Neuronal stem cell (in vitro differentiated cells): Measurements from ENCODE around the gene CERS5.
A peak's percentile ranks its signal among the peaks of the same experiment; 100 is the strongest.

Experiments used
- DNase-seq: peaks from one replicate; pipeline ENCODE4 v3.0.0-alpha.2; 2013; ENCODE audit warnings: low spot score
- H2AFZ ChIP-seq: one replicate; pipeline ENCODE4 v1.6.1; 2013; ENCODE audit warnings: mild to moderate bottlenecking, low read length, inconsistent platforms
- H2AK5ac ChIP-seq: 2 replicates; pipeline ENCODE4 v1.6.1; 2013; ENCODE audit warnings: low read depth, mild to moderate bottlenecking, inconsistent platforms, low read length, moderate library complexity, mixed read lengths
- H2BK120ac ChIP-seq: 2 replicates; pipeline ENCODE4 v1.6.1; 2013; ENCODE audit warnings: low read depth, mild to moderate bottlenecking, inconsistent platforms, low read length, moderate library complexity, mixed read lengths
- H2BK12ac ChIP-seq: one replicate; pipeline ENCODE4 v1.6.1; 2013; ENCODE audit warnings: low read length, inconsistent platforms
- H2BK15ac ChIP-seq: 2 replicates; pipeline ENCODE4 v1.6.1; 2013; ENCODE audit warnings: mild to moderate bottlenecking, low read length, inconsistent platforms, mixed read lengths
- H2BK5ac ChIP-seq: one replicate; pipeline ENCODE4 v1.6.1; 2013; ENCODE audit warnings: inconsistent platforms, mild to moderate bottlenecking, low read length, moderate library complexity
- H3K14ac ChIP-seq: one replicate; pipeline ENCODE4 v1.6.1; 2013; ENCODE audit warnings: low read length, inconsistent platforms
- H3K18ac ChIP-seq: 2 replicates; pipeline ENCODE4 v1.6.1; 2013; ENCODE audit warnings: low read length, inconsistent platforms
- H3K23ac ChIP-seq: 2 replicates; pipeline ENCODE4 v1.6.1; 2013; ENCODE audit warnings: low read depth, mild to moderate bottlenecking, mixed read lengths, low read length, inconsistent platforms; ENCODE audit not compliant: poor library complexity
- H3K27ac ChIP-seq: replicated peaks from 3 replicates; pipeline ENCODE4 v1.5.1; 2013; ENCODE audit warnings: low read length, inconsistent platforms
- H3K27me3 ChIP-seq, 3 experiments: 2 replicates each; pipeline ENCODE4 v1.6.1; 2013; ENCODE audit warnings: low read length in 3 of 3, mild to moderate bottlenecking in 2 of 3, inconsistent platforms in 1 of 3, low read depth in 1 of 3, mixed read lengths in 1 of 3, moderate library complexity in 1 of 3; ENCODE audit not compliant: control insufficient read depth in 3 of 3, insufficient read depth in 3 of 3
- H3K36me3 ChIP-seq, 2 donors: replicated peaks in 1 of 2; 2 replicates each; pipeline ENCODE4 v1.6.1; 2013; ENCODE audit warnings: low read length in 2 of 2; ENCODE audit not compliant: control insufficient read depth in 2 of 2, insufficient read depth in 2 of 2
- H3K4ac ChIP-seq: 2 replicates; pipeline ENCODE4 v1.6.1; 2013; ENCODE audit warnings: inconsistent platforms, mild to moderate bottlenecking, low read length, moderate library complexity
- H3K4me1 ChIP-seq, 2 donors: 1 replicate in 1 of 2; 2 replicates in 1 of 2; pipeline ENCODE4 v1.6.1; 2013; ENCODE audit warnings: low read length in 2 of 2, low read depth in 1 of 2; ENCODE audit not compliant: control insufficient read depth in 2 of 2, insufficient read depth in 1 of 2
- H3K4me2 ChIP-seq: one replicate; pipeline ENCODE4 v1.6.1; 2013; ENCODE audit warnings: mild to moderate bottlenecking, low read length, inconsistent platforms; ENCODE audit not compliant: insufficient read depth, poor library complexity, severe bottlenecking
- H3K4me3 ChIP-seq, 2 donors: 2 replicates each; pipeline ENCODE4 v1.5.1; 2013; ENCODE audit warnings: low read length in 2 of 2, mild to moderate bottlenecking in 2 of 2, inconsistent platforms in 1 of 2, moderate library complexity in 1 of 2
- H3K79me1 ChIP-seq: one replicate; pipeline ENCODE4 v1.6.1; 2013; ENCODE audit warnings: low read depth, mild to moderate bottlenecking, inconsistent platforms, low read length, moderate library complexity
- H3K9ac ChIP-seq: one replicate; pipeline ENCODE4 v1.6.1; 2013; ENCODE audit warnings: mild to moderate bottlenecking, low read depth, low read length, inconsistent platforms; ENCODE audit not compliant: poor library complexity
- H3K9me3 ChIP-seq, 2 donors: replicated peaks in 1 of 2; 2 replicates each; pipeline versions ENCODE3 to v1.6.1; 2013; ENCODE audit warnings: low read length in 2 of 2, mild to moderate bottlenecking in 2 of 2, inconsistent platforms in 1 of 2, low read depth in 1 of 2, mixed read lengths in 1 of 2, moderate library complexity in 1 of 2; ENCODE audit not compliant: control insufficient read depth in 2 of 2, insufficient read depth in 1 of 2
- H4K8ac ChIP-seq: one replicate; pipeline ENCODE4 v1.6.1; 2013; ENCODE audit warnings: low read depth, mild to moderate bottlenecking, inconsistent platforms, low read length, moderate library complexity
- H4K91ac ChIP-seq: one replicate; pipeline ENCODE4 v1.6.1; 2013; ENCODE audit warnings: low read length, low read depth, mild to moderate bottlenecking, inconsistent platforms; ENCODE audit not compliant: poor library complexity
- WGBS, 2 donors: extraction: QIAGEN DNeasy Blood & Tissue Kit; methylation state at CpG; one replicate each; pipeline ENCODE4 v1.1.7; 2013; ENCODE audit warnings: missing lambda C conversion rate in 2 of 2, mixed read lengths in 1 of 2; ENCODE audit not compliant: insufficient read length in 2 of 2, insufficient replicate concordance in 1 of 2; ENCODE audit errors: extremely low coverage in 2 of 2; 5-methylcytosine and 5-hydroxymethylcytosine counted together

CERS5 gene

DNA sequence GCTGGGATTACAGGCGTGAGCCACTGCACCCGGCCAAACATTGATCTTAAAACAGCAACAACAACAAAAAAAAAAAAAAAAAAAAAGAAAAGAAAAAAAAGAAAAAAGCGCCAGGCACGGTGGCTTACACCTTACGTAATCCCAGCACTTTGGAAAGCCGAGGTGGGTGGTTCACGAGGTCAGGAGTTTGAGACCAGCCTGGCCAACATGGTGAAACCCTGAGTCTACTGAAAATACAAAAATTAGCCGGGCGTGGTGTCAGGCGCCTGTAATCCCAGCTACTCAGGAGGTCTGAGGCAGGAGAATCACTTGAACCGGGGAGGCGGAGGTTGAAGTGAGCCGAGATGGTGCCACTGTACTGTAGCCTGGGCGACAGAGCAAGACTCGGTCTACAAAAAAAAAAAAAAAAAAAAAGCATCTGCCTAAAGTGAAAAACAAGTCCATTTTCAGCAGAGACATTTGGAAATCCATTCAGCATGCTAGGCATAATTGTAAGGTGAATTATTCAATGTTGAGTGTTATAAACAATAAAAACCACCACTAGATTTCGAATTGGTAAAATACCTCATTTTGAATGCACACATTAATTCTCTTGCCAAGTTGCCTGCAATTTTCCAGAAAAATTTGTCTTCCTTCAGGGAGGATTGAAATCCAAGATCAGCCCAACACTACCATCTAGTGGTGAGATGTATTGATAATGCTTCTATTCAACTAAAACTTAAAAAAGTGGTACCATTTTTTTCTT is 8.0 kb upstream of the CERS5 start:
- H3K27me3 ChIP-seq: no peaks in the 10 kb centered on the region
- peaks cover 7 to 33% of the 10 kb centered on the region in 2 donors for H3K36me3 ChIP-seq
- no peak overlapping the region for H3K27ac ChIP-seq
- DNase-seq: peak; percentile 70
- no peaks in the 10 kb centered on the region for H3K4me1 ChIP-seq
- H2BK5ac ChIP-seq: no peak overlapping the region
- no peak overlapping the region for H4K91ac ChIP-seq
- no peak overlapping the region for H3K14ac ChIP-seq
- H2BK15ac ChIP-seq: no peak overlapping the region
- peaks cover 0 to 4% of the 10 kb centered on the region in 2 donors for H3K9me3 ChIP-seq
- WGBS, 2 donors: no CpG with 5 or more reads among the region's 16 CpGs
- no peak overlapping the region for H3K4me2 ChIP-seq
- H3K23ac ChIP-seq: no peak overlapping the region
- H2BK120ac ChIP-seq: no peak overlapping the region
- no peak overlapping the region for H3K4ac ChIP-seq
- no peak overlapping the region for H2BK12ac ChIP-seq
- H3K18ac ChIP-seq: no peak overlapping the region
- no peak overlapping the region for H4K8ac ChIP-seq
- H3K4me3 ChIP-seq: no peak overlapping the region
- H3K79me1 ChIP-seq: no peaks in the 10 kb centered on the region
- no peak overlapping the region for H2AFZ ChIP-seq
- no peak overlapping the region for H3K9ac ChIP-seq
- H2AK5ac ChIP-seq: no peak overlapping the region

DNA sequence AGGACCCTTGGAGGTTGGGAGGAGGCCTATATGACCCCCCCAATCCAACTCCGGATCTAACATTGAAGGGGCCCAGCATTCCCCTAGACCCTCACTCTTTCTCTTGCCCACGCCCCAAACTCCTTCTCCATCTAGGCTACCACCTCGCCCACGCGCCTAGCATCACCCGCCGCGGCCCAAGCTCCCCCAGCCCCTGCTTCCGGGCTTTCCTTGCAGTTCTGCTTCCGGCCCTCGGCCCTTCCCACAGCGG is 445 bp downstream of the CERS5 start:
- peak overlapping the region; percentile 97 for H2BK5ac ChIP-seq
- peaks cover 0 to 13% of the 10 kb centered on the region in 2 donors for H3K9me3 ChIP-seq
- WGBS, 2 donors: no CpG with 5 or more reads among the region's 12 CpGs
- no peaks in the 10 kb centered on the region for H3K27me3 ChIP-seq
- no peak overlapping the region for H3K4ac ChIP-seq
- peaks cover 0 to 11% of the 10 kb centered on the region in 2 donors for H3K36me3 ChIP-seq
- H3K9ac ChIP-seq: peak overlapping the region; percentile 65
- no peak overlapping the region for H4K8ac ChIP-seq
- H3K4me2 ChIP-seq: peak overlapping the region; percentile 58
- peak overlapping the region; percentile 98 for H3K18ac ChIP-seq
- peak overlapping the region; percentile 86 to 95 for H3K4me3 ChIP-seq
- no peak overlapping the region for H2BK12ac ChIP-seq
- H4K91ac ChIP-seq: no peak overlapping the region
- DNase-seq: no peak
- H3K4me1 ChIP-seq: no peaks in the 10 kb centered on the region
- H2BK15ac ChIP-seq: peak overlapping the region; percentile 77
- H2AK5ac ChIP-seq: no peak overlapping the region
- peak overlapping the region; percentile 99 for H2AFZ ChIP-seq
- H3K27ac ChIP-seq: peak overlapping the region; percentile 98
- no peak overlapping the region for H2BK120ac ChIP-seq
- no peaks in the 10 kb centered on the region for H3K79me1 ChIP-seq
- peak overlapping the region; percentile 57 for H3K23ac ChIP-seq
- H3K14ac ChIP-seq: peak overlapping the region; percentile 87

DNA sequence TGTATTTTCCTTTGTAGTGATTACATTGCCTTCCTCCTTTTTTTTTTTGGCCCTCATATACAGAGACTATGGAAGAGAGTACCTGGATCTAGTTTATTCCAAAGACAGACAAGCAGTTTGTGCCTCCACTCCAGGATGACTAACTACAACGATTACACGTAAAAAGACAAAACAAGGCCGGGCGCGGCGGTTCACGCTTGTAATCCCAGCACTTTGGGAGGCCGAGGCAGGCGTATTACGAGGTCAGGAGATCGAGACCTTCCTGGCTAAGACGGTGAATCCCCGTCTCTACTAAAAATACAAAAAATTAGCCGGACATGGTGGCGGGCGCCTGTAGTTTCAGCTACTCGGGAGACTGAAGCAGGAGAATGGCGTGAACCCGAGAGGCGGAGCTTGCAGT is 2.2 kb downstream of the CERS5 start:
- peaks cover 0 to 15% of the 10 kb centered on the region in 2 donors for H3K36me3 ChIP-seq
- no peak overlapping the region for H3K18ac ChIP-seq
- no CpG with 5 or more reads among the region's 20 CpGs for WGBS, 2 donors
- H3K14ac ChIP-seq: no peak overlapping the region
- H2BK15ac ChIP-seq: no peak overlapping the region
- H3K4me1 ChIP-seq: no peaks in the 10 kb centered on the region
- peaks cover 0 to 9% of the 10 kb centered on the region in 2 donors for H3K9me3 ChIP-seq
- no peak overlapping the region for H3K27ac ChIP-seq
- H2AFZ ChIP-seq: no peak overlapping the region
- H2AK5ac ChIP-seq: no peak overlapping the region
- H3K79me1 ChIP-seq: no peaks in the 10 kb centered on the region
- H3K23ac ChIP-seq: no peak overlapping the region
- H4K91ac ChIP-seq: no peak overlapping the region
- no peak overlapping the region for H3K4me3 ChIP-seq
- no peak overlapping the region for H2BK120ac ChIP-seq
- H3K9ac ChIP-seq: no peak overlapping the region
- H3K4ac ChIP-seq: no peak overlapping the region
- no peak overlapping the region for H2BK5ac ChIP-seq
- no peaks in the 10 kb centered on the region for H3K27me3 ChIP-seq
- no peak overlapping the region for H2BK12ac ChIP-seq
- no peak overlapping the region for H4K8ac ChIP-seq
- no peak overlapping the region for H3K4me2 ChIP-seq
- no peak for DNase-seq

DNA sequence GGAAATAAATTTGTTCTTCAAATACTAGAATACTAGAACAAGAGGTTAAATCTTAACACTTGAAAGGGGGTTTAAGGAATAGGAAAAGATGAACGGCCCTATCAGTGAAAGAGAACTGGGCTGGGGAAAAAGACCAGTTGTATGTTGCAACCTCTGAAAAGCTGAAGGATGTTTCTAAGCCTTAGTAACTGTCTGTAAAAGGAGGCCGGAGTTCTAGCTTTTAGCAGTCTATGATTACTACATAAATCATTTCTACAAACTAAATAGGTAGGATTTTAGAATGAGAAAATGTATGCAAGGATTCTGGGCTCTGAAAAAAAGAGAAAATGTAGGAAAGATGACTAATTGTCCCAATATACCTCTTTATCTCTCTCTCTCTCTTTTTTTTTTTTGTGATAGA is 4.9 kb downstream of the CERS5 start:
- Histone ChIP-seq H3K4me2 (no peak overlapping the region), H3K14ac (no peak overlapping the region), H3K18ac (no peak overlapping the region), H3K4me1 (no peaks in the 10 kb centered on the region), H3K36me3 (peaks cover 0 to 31% of the 10 kb centered on the region in 2 donors), H3K79me1 (no peaks in the 10 kb centered on the region), H2AK5ac (no peak overlapping the region), H3K9ac (no peak overlapping the region), H3K4me3 (no peak overlapping the region), H2BK120ac (no peak overlapping the region), H3K27me3 (no peaks in the 10 kb centered on the region), H3K23ac (no peak overlapping the region), H2BK5ac (no peak overlapping the region), H2BK12ac (no peak overlapping the region), H4K8ac (no peak overlapping the region), H2BK15ac (no peak overlapping the region), H3K4ac (no peak overlapping the region), H4K91ac (no peak overlapping the region), H3K9me3 (no peaks in the 10 kb centered on the region), H2AFZ (no peak overlapping the region), H3K27ac (no peak overlapping the region)
- no CpG with 5 or more reads among the region's 2 CpGs for WGBS, 2 donors
- DNase-seq: no peak
